ENCODE data around the gene SETD1A.

- no peak for TF ChIP-seq CTCF (conservative IDR thresholded peaks at IDR 0.05 in 1 of 2, IDR thresholded peaks at IDR 0.05 in 1 of 2; ENCODE audit: extremely low read depth in 1 of 2, insufficient read depth in 1 of 2, low read depth in 1 of 2, low read length in 2 of 2)
- no peak for TF ChIP-seq EZH2 (IDR thresholded peaks at IDR 0.05; ENCODE audit: borderline replicate concordance, low read length)
Observed at GRCh38 chr16:30980959-30981358, 23.4 kb downstream of the SETD1A start.

Data from mammary epithelial cell (primary cell).